PC-9 (cell line): ENCODE measurements around the gene CAMTA1. TPM values are rescaled to one million over a fixed set of nuclear protein-coding genes. Genes with fewer than 3 reads are reported as not detected.

Experiments used
- BruUV-seq: library from RNA; stranded (reverse); fragments of 400-500 nt; replicated peaks from 2 replicates; lab custom pipeline; 2021; lab: Mats Ljungman, UMichigan
- CTCF ChIA-PET: fragments of 300-600 bp; sonication (Branson Sonifier 250); formaldehyde crosslinking; loops from one replicate; lab custom pipeline; 2022; ENCODE audit warnings: antibody characterized with exemption; lab: Charles Lee
- POLR2A ChIA-PET: fragments of 300-600 bp; sonication (Branson Sonifier 250); formaldehyde crosslinking; loops from one replicate; lab custom pipeline; 2022; ENCODE audit warnings: antibody characterized with exemption; ENCODE audit not compliant: unreplicated experiment; lab: Charles Lee
- DNase-seq, 2 experiments: peaks; one replicate each; pipeline versions ENCODE4 v3.0.0 to v3.0.0-alpha.2; 2015 to 2022; ENCODE audit warnings: mixed read lengths in 1 of 2
- H2AFZ ChIP-seq: fragments of 200-600 bp; sonication (generic); 2 replicates; pipeline ENCODE4 v1.8.1; 2017; ENCODE audit warnings: antibody characterized with exemption
- H3F3A ChIP-seq: fragments of 200-600 bp; sonication (generic); 2 replicates; pipeline ENCODE4 v1.8.1; 2017; ENCODE audit warnings: antibody characterized with exemption, mild to moderate bottlenecking, low read depth; ENCODE audit not compliant: insufficient read depth
- H3K27ac ChIP-seq: fragments of 200-600 bp; sonication (generic); 2 replicates; pipeline ENCODE4 v1.6.1; 2016; ENCODE audit warnings: mixed run types
- H3K27me3 ChIP-seq: fragments of 200-600 bp; sonication (generic); 2 replicates; pipeline ENCODE4 v1.6.1; 2016; ENCODE audit warnings: low read depth, mixed run types; ENCODE audit not compliant: insufficient read depth
- H3K36me3 ChIP-seq: fragments of 200-600 bp; sonication (generic); 2 replicates; pipeline ENCODE4 v1.6.1; 2016; ENCODE audit warnings: low read depth, mixed run types
- H3K4me1 ChIP-seq: fragments of 200-600 bp; sonication (generic); replicated peaks from 2 replicates; pipeline ENCODE4 v1.6.1; 2016; ENCODE audit warnings: mixed run types; ENCODE audit not compliant: insufficient read depth
- H3K4me2 ChIP-seq: fragments of 200-600 bp; sonication (generic); 2 replicates; pipeline ENCODE4 v1.6.1; 2017; ENCODE audit warnings: mixed run types
- H3K4me3 ChIP-seq: fragments of 200-600 bp; sonication (generic); 2 replicates; pipeline ENCODE4 v1.6.1; 2016; ENCODE audit warnings: mixed run types
- H3K79me2 ChIP-seq: fragments of 200-600 bp; sonication (generic); 2 replicates; pipeline ENCODE4 v1.6.1; 2017; ENCODE audit warnings: low read depth, mixed run types
- H3K9me2 ChIP-seq: fragments of 200-600 bp; sonication (generic); 2 replicates; pipeline ENCODE4 v1.8.1; 2017; ENCODE audit warnings: mild to moderate bottlenecking; ENCODE audit not compliant: insufficient read depth
- H3K9me3 ChIP-seq: fragments of 200-600 bp; sonication (generic); 2 replicates; pipeline ENCODE4 v1.8.1; 2016; ENCODE audit warnings: low read depth; ENCODE audit not compliant: insufficient read depth
- H4K20me1 ChIP-seq: fragments of 200-600 bp; sonication (generic); 2 replicates; pipeline ENCODE4 v1.8.1; 2017; ENCODE audit not compliant: insufficient read depth
- CTCF ChIP-seq: fragments of 200-600 bp; sonication (generic); conservative IDR thresholded peaks from 2 replicates; pipeline ENCODE4 v1.6.1; 2017; ENCODE audit warnings: mixed run types, antibody characterized with exemption, mild to moderate bottlenecking, moderate library complexity
- EZH2 ChIP-seq: fragments of 200-600 bp; sonication (generic); IDR thresholded peaks from 2 replicates; pipeline ENCODE4 v1.8.0; 2017; ENCODE audit warnings: antibody characterized with exemption, low read depth
- intact Hi-C: fragments of 100-400 bp; cut with micrococcal nuclease; formaldehyde crosslinking; loops from one replicate; pipeline ENCODE4 v1.10.0; 2022; ENCODE audit not compliant: unreplicated experiment
- total RNA-seq: library from RNA; stranded (reverse); gene quantifications from 2 replicates; pipeline ENCODE4 v1.2.3, GENCODE V29; 2021

CAMTA1 gene
- total RNA-seq, 1 experiment from 2014 or later, result 72.3 TPM

- Histone ChIP-seq H3K27ac (no peak overlapping the region), H3K27me3 (no peaks in the 10 kb centered on the region), H3K4me3 (no peak overlapping the region), H3F3A (no peaks in the 10 kb centered on the region), H3K4me1 (no peaks in the 10 kb centered on the region), H3K9me2 (no peaks in the 10 kb centered on the region), H3K79me2 (no peaks in the 10 kb centered on the region), H3K36me3 (no peaks in the 10 kb centered on the region), H3K4me2 (no peak overlapping the region), H2AFZ (no peak overlapping the region), H3K9me3 (no peaks in the 10 kb centered on the region), H4K20me1 (no peaks in the 10 kb centered on the region)
- ChIA-PET POLR2A (no interaction called here), CTCF (no interaction called here)
- intact Hi-C loops, result no loop called here
- no TSS peak for BruUV-seq
- TF ChIP-seq CTCF, result no peak
- TF ChIP-seq EZH2, result no peak
- DNase-seq, result no peak
Observed at GRCh38 chr1:6909401-6909800, 124.1 kb downstream of the CAMTA1 start.

GRCh38 chr1:6909857-6910256, 124.6 kb downstream of the CAMTA1 start:
- BruUV-seq, result no TSS peak

GRCh38 chr1:6911021-6911941, 126.0 kb downstream of the CAMTA1 start:
- Histone ChIP-seq H3K4me2 (no peak overlapping the region), H3K4me1 (no peaks in the 10 kb centered on the region), H3K9me2 (no peaks in the 10 kb centered on the region), H3K79me2 (no peaks in the 10 kb centered on the region), H3K36me3 (no peaks in the 10 kb centered on the region), H3K27me3 (no peaks in the 10 kb centered on the region), H3K27ac (no peak overlapping the region), H4K20me1 (no peaks in the 10 kb centered on the region), H3K9me3 (no peaks in the 10 kb centered on the region), H2AFZ (no peak overlapping the region), H3F3A (no peaks in the 10 kb centered on the region), H3K4me3 (no peak overlapping the region)
- TF ChIP-seq CTCF, result no peak
- TF ChIP-seq EZH2, result no peak
- no TSS peak for BruUV-seq
- no peak for DNase-seq
- ChIA-PET POLR2A (no interaction called here), CTCF (no interaction called here)
- intact Hi-C loops, result no loop called here

More at GRCh38 chr1:6909857-6910256, 124.6 kb downstream of the CAMTA1 start:
- no peaks in the 10 kb centered on the region for H3F3A ChIP-seq
- CTCF ChIA-PET, result no interaction called here
- H2AFZ ChIP-seq, result no peak overlapping the region
- no peaks in the 10 kb centered on the region for H3K9me3 ChIP-seq
- TF ChIP-seq CTCF, result no peak
- TF ChIP-seq EZH2, result no peak
- H3K36me3 ChIP-seq, result no peaks in the 10 kb centered on the region
- no peaks in the 10 kb centered on the region for H3K4me1 ChIP-seq
- no peaks in the 10 kb centered on the region for H4K20me1 ChIP-seq
- no peak overlapping the region for H3K4me2 ChIP-seq
- H3K4me3 ChIP-seq, result no peak overlapping the region
- POLR2A ChIA-PET, result no interaction called here
- DNase-seq, result no peak
- intact Hi-C loops, result no loop called here
- no peaks in the 10 kb centered on the region for H3K79me2 ChIP-seq
- no peaks in the 10 kb centered on the region for H3K9me2 ChIP-seq
- H3K27ac ChIP-seq, result no peak overlapping the region
- no peaks in the 10 kb centered on the region for H3K27me3 ChIP-seq
